Testis (tissue), 2 donors: ENCODE results near the gene SMDT1.
"Not testable (repeated sequence)": the region's sequence is repeated elsewhere in the genome, so short reads cannot be mapped to it uniquely, and the experiment has no call there.

Experiments
- CTCF ChIP-seq, 3 experiments: fragments of 450-650 bp in 2 of 3; fragments of 200-600 bp in 1 of 3; sonication (generic) in 1 of 3; IDR thresholded peaks; one replicate each; pipeline ENCODE4 v1.5.1; 2016 to 2019; ENCODE audit warnings: antibody characterized with exemption in 3 of 3, mild to moderate bottlenecking in 2 of 3, moderate library complexity in 1 of 3
- POLR2A ChIP-seq: fragments of 450-650 bp; IDR thresholded peaks from one replicate; pipeline ENCODE4 v1.6.1; 2017; ENCODE audit warnings: antibody characterized with exemption, mild to moderate bottlenecking, moderate library complexity

DNA sequence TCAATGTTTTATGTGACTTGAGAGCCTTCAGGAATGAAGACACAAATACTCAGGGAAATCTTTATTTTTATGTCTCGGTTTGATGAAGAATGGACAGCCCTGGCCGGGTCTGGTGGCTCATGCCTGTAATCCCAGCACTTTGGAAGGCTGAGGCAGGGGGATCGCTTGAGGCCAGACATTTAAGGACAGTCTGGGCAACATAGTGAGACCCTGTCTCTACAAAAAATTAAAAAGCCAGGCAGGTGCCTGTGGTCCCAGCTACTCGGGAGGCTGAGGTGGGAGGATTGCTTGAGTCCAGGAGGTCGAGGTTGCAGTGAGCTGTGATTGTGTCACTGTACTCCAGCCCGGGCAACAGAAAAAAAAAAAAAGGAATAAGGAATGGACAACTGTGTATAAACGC lies 8.0 kb upstream of the SMDT1 start:
- not testable (repeated sequence) for TF ChIP-seq CTCF (IDR thresholded peaks at IDR 0.05); POLR2A
